Ovary (tissue), 3 donors: ENCODE data around the gene ORC1.

Experiments used
- CTCF ChIP-seq, 3 donors: fragments of 450-650 bp in 2 of 3; fragments of 200-600 bp in 1 of 3; IDR thresholded peaks; one replicate each; pipeline versions ENCODE4 v1.5.1 to v1.8.0; 2016 to 2022; ENCODE audit warnings: antibody characterized with exemption in 3 of 3, mild to moderate bottlenecking in 1 of 3
- POLR2A ChIP-seq: fragments of 450-650 bp; IDR thresholded peaks from one replicate; pipeline ENCODE4 v1.6.1; 2017; ENCODE audit warnings: antibody characterized with exemption, mild to moderate bottlenecking, moderate library complexity
- donor health status: DM: no; HTN: no; CAD: no.

GRCh38 chr1:52402860-52403240, 1.4 kb downstream of the ORC1 start:
- TF ChIP-seq CTCF (IDR thresholded peaks at IDR 0.05): no peak
- no peak for TF ChIP-seq POLR2A
